HepG2 (cell line): ENCODE measurements around the gene CERS1. TPM values are rescaled to one million over a fixed set of nuclear protein-coding genes. Genes with fewer than 3 reads are reported as not detected.

Experiments
- ATAC-seq: fragments of 200-7000 bp; cut with Tn5 transposase; 3 replicates; pipeline ENCODE4 v1.9.1; 2020; ENCODE audit warnings: mild to moderate bottlenecking, moderate library complexity
- BruUV-seq: library from RNA; stranded (reverse); fragments of 400-500 nt; replicated peaks from 2 replicates; lab custom pipeline; 2021; lab: Mats Ljungman, UMichigan
- CTCF ChIA-PET: fragments of 300-600 bp; formaldehyde crosslinking; extraction: SDS; loops from one replicate; lab custom pipeline; 2021; ENCODE audit warnings: low total read pairs, inconsistent platforms, low intra/inter-chr PET ratio; lab: Yijun Ruan, JAX
- POLR2A ChIA-PET: fragments of 350-600 bp; sonication (Branson Sonifier 250); formaldehyde crosslinking; loops from one replicate; lab custom pipeline; 2020; ENCODE audit warnings: antibody characterized with exemption, inconsistent platforms; lab: Yijun Ruan, JAX
- DNase-seq: peaks from one replicate; pipeline ENCODE4 v3.0.0-alpha.2; 2015; ENCODE audit warnings: low spot score
- FAIRE-seq: peaks from 3 replicates; lab custom pipeline; 2011; peaks lifted over from hg19 to GRCh38; lab: Jason Lieb, UNC
- H2AFZ ChIP-seq: one replicate; pipeline ENCODE4 v1.6.1; 2011; ENCODE audit warnings: low read length, inconsistent platforms
- H3K27ac ChIP-seq: fragments of 300-600 bp; 3 replicates; pipeline ENCODE4 v1.8.0; 2011; ENCODE audit warnings: mixed run types, mild to moderate bottlenecking, mixed read lengths, low read length, inconsistent platforms; ENCODE audit not compliant: insufficient read depth; ENCODE audit errors: extremely low read length
- H3K27me3 ChIP-seq, 2 experiments: fragments of 200-600 bp in 1 of 2; 2 replicates in 1 of 2; 3 replicates in 1 of 2; pipeline versions ENCODE4 v1.6.0 to v1.8.0; 2011; ENCODE audit warnings: low read length in 2 of 2, mild to moderate bottlenecking in 2 of 2, moderate library complexity in 2 of 2, inconsistent platforms in 1 of 2; ENCODE audit not compliant: insufficient read depth in 2 of 2, control insufficient read depth in 1 of 2
- H3K36me3 ChIP-seq, 2 experiments: fragments of 200-600 bp in 1 of 2; replicated peaks in 1 of 2; 2 replicates in 1 of 2; 3 replicates in 1 of 2; pipeline versions ENCODE4 v1.5.1 to v1.8.0; 2011; ENCODE audit warnings: low read length in 2 of 2, inconsistent platforms in 1 of 2; ENCODE audit not compliant: insufficient read depth in 2 of 2, control insufficient read depth in 1 of 2
- H3K4me1 ChIP-seq: 2 replicates; pipeline ENCODE4 v1.5.1; 2012; ENCODE audit warnings: low read length, inconsistent platforms; ENCODE audit not compliant: insufficient read depth
- H3K4me2 ChIP-seq: 2 replicates; pipeline ENCODE4 v1.6.0; 2011; ENCODE audit warnings: low read depth, low read length, inconsistent platforms
- H3K4me3 ChIP-seq, 3 experiments: fragments of 200-600 bp in 1 of 3; sonication (generic), shearing (Covaris generic) in 1 of 3; replicated peaks in 1 of 3; 2 replicates each; pipeline ENCODE4 v1.5.1; 2011 to 2016; ENCODE audit warnings: low read length in 3 of 3, inconsistent platforms in 2 of 3, low read depth in 2 of 3, mild to moderate bottlenecking in 2 of 3, control low read depth in 1 of 3, mixed read lengths in 1 of 3; ENCODE audit not compliant: insufficient read depth in 1 of 3
- H3K79me2 ChIP-seq: one replicate; pipeline ENCODE4 v1.6.1; 2011; ENCODE audit warnings: low read length, inconsistent platforms; ENCODE audit not compliant: insufficient read depth
- H3K9ac ChIP-seq: 2 replicates; pipeline ENCODE4 v1.6.0; 2011; ENCODE audit warnings: mild to moderate bottlenecking, low read depth, low read length, inconsistent platforms; ENCODE audit not compliant: insufficient read depth
- H3K9me3 ChIP-seq: 2 replicates; pipeline ENCODE4 v1.5.1; 2012; ENCODE audit warnings: mild to moderate bottlenecking, low read length
- H4K20me1 ChIP-seq: 2 replicates; pipeline ENCODE4 v1.6.0; 2011; ENCODE audit warnings: inconsistent platforms, mild to moderate bottlenecking, low read length, moderate library complexity; ENCODE audit not compliant: insufficient read depth
- KDM2A ChIP-seq: sonication (generic); formaldehyde crosslinking; IDR thresholded peaks from 2 replicates; pipeline ENCODE4 v1.4.0; 2020; ENCODE audit warnings: low read depth, missing genetic modification reagents, borderline replicate concordance
- TBL1XR1 ChIP-seq: fragments of 150-350 bp; IDR thresholded peaks from 2 replicates; pipeline ENCODE4 v1.6.1; 2014; ENCODE audit warnings: borderline replicate concordance, low read length; ENCODE audit not compliant: partially characterized antibody
- YEATS4 ChIP-seq: sonication (generic); formaldehyde crosslinking; IDR thresholded peaks from 2 replicates; pipeline ENCODE4 v1.4.0; 2020; ENCODE audit warnings: missing genetic modification reagents, borderline replicate concordance
- ZBTB33 ChIP-seq: sonication (generic); formaldehyde crosslinking; IDR thresholded peaks from 2 replicates; pipeline ENCODE4 v1.4.0; 2020; ENCODE audit warnings: missing genetic modification reagents
- ZBTB38 ChIP-seq: sonication (generic); formaldehyde crosslinking; IDR thresholded peaks from 2 replicates; pipeline ENCODE4 v1.5.1; 2020; ENCODE audit warnings: mild to moderate bottlenecking, missing genetic modification reagents
- ZNF251 ChIP-seq: sonication (generic); formaldehyde crosslinking; IDR thresholded peaks from 2 replicates; pipeline ENCODE4 v1.9.0; 2021; ENCODE audit warnings: mild to moderate bottlenecking, missing genetic modification reagents
- ZNF34 ChIP-seq: sonication (generic); formaldehyde crosslinking; IDR thresholded peaks from 2 replicates; pipeline ENCODE4 v1.4.0; 2020; ENCODE audit warnings: mild to moderate bottlenecking, missing genetic modification reagents, borderline replicate concordance
- ZNF350 ChIP-seq: sonication (generic); formaldehyde crosslinking; IDR thresholded peaks from 2 replicates; pipeline ENCODE4 v1.4.0; 2020; ENCODE audit warnings: mild to moderate bottlenecking, low read depth, missing genetic modification reagents, borderline replicate concordance
- WGBS: methylation state at CpG from one replicate; pipeline ENCODE4 v1.1.6; 2017; ENCODE audit warnings: low lambda C conversion rate; 5-methylcytosine and 5-hydroxymethylcytosine counted together
- in situ Hi-C: cut with HindIII; loops from 2 replicates; pipeline ENCODE4 v1.10.0; 2017; ENCODE audit warnings: low pct_unique_long_range_greater_than_20kb; ENCODE audit not compliant: extremely low pct_ligation_motif_present
- intact Hi-C: fragments of 100-400 bp; cut with micrococcal nuclease; formaldehyde crosslinking; loops from one replicate; pipeline ENCODE4 v1.10.0; 2022; ENCODE audit not compliant: unreplicated experiment
- polyA plus RNA-seq, 8 experiments: library from polyadenylated mRNA; depleted of rRNA in 3 of 8; stranded (reverse) in 7 of 8; unstranded in 1 of 8; fragments of >200 nt; fragmentation: Illumina TruSeq in 4 of 8; extraction: Trizol in 4 of 8; gene quantifications; 2 replicates each; pipeline versions ENCODE4 v1.2.1 to v1.2.3, GENCODE V29; 2011 to 2016; ENCODE audit warnings: low read depth in 4 of 8, missing spikeins in 1 of 8, mixed read lengths in 1 of 8; ENCODE audit not compliant: insufficient read depth in 1 of 8
- total RNA-seq, 5 experiments: library from RNA; depleted of rRNA; stranded (reverse); fragments of >200 nt; fragmentation: Illumina TruSeq; extraction: Trizol; gene quantifications; 2 replicates each; pipeline ENCODE4 v1.2.3, GENCODE V29; 2016; ENCODE audit warnings: low read depth in 1 of 5

The CERS1 gene
- total and polyA plus RNA-seq, 2 of the 13 experiments (the other 11 are each of a cell fraction or from before 2014, with no cell fraction given): 4.6 to 9.8 TPM

GRCh38 chr19:18841400-18841799, 54.6 kb downstream of the CERS1 start:
- CTCF ChIA-PET: no interaction called here
- H3K79me2 ChIP-seq: peaks cover 95% of the 10 kb centered on the region
- H3K4me3 ChIP-seq: no peak overlapping the region
- peaks cover 78% of the 10 kb centered on the region for H3K4me1 ChIP-seq
- WGBS: 86% methylated on average over 10 of the region's 15 CpGs
- H3K36me3 ChIP-seq: peaks cover 2 to 16% of the 10 kb centered on the region in 2 experiments; a peak in 4 of 5 replicates
- H4K20me1 ChIP-seq: peaks cover 66% of the 10 kb centered on the region
- POLR2A ChIA-PET: interaction anchor here (1.2 to 2.4 kb wide), 7 partner anchors 9 to 253 kb away, joined by 3 to 23 read pairs (median 9); partner anchors contain the start of genes COPE, DDX49, REX1BD and UPF1
- intact Hi-C loops (no loop called here), in situ Hi-C loops (loop anchor here (5.0 kb wide), 1 partner anchor 54 kb away; no protein-coding TSS in a partner anchor)
- no peak overlapping the region for H2AFZ ChIP-seq
- H3K9ac ChIP-seq: no peak overlapping the region
- no peak for ATAC-seq
- peak overlapping the region; percentile 89 for H3K27ac ChIP-seq
- peak overlapping the region; percentile 94 for H3K4me2 ChIP-seq
- no peak for DNase-seq
- H3K27me3 ChIP-seq: no peaks in the 10 kb centered on the region
- TF ChIP-seq ZBTB38 (CRISPR knock-in tag) (0 out of 2 replicates have a peak, but pooled peaks have one; percentile 34), KDM2A (CRISPR knock-in tag) (no peak), YEATS4 (CRISPR knock-in tag) (no peak), ZNF251 (no peak), ZBTB33 (peak; percentile 51), ZNF34 (CRISPR knock-in tag) (no peak), ZNF350 (CRISPR knock-in tag) (no peak), TBL1XR1 (no peak)
- no peaks in the 10 kb centered on the region for H3K9me3 ChIP-seq
- no TSS peak for BruUV-seq
- FAIRE-seq: no peak
